K562 (cell line): ENCODE measurements around the gene GPN1. TPM values are rescaled to one million over a fixed set of nuclear protein-coding genes. Genes with fewer than 3 reads are reported as not detected.

Experiments
- ATAC-seq: fragments of 200-7000 bp; cut with Tn5 transposase; 3 replicates; pipeline ENCODE4 v1.9.1; 2020; ENCODE audit warnings: moderate library complexity
- BruUV-seq: library from RNA; stranded (reverse); fragments of 400-500 nt; replicated peaks from 2 replicates; lab custom pipeline; 2021; lab: Mats Ljungman, UMichigan
- CTCF ChIA-PET: fragments of 300-600 bp; formaldehyde crosslinking; extraction: SDS; loops from one replicate; lab custom pipeline; 2021; ENCODE audit warnings: low intra/inter-chr PET ratio; lab: Yijun Ruan, JAX
- POLR2A ChIA-PET: fragments of 300-600, 350-650 bp; sonication (Branson Sonifier 250); formaldehyde crosslinking; extraction: SDS; loops from one replicate; lab custom pipeline; 2021; ENCODE audit warnings: antibody characterized with exemption, inconsistent platforms; lab: Yijun Ruan, JAX
- DNase-seq, 4 experiments: peaks; one replicate each; pipeline versions ENCODE4 v3.0.0 to v3.0.0-alpha.2; 2011 to 2018; ENCODE audit warnings: low spot score in 3 of 4, mixed read lengths in 3 of 4; ENCODE audit errors: extremely low read depth in 1 of 4
- FAIRE-seq: peaks from 2 replicates; lab custom pipeline; 2011; peaks lifted over from hg19 to GRCh38; lab: Jason Lieb, UNC
- H2AFZ ChIP-seq: 2 replicates; pipeline ENCODE4 v1.6.0; 2011; ENCODE audit warnings: low read depth, low read length, control low read depth, inconsistent platforms
- H3K27ac ChIP-seq: fragments of 200-600 bp; 3 replicates; pipeline ENCODE4 v1.8.0; 2011; ENCODE audit warnings: low read depth, mild to moderate bottlenecking, control low read depth, inconsistent platforms, low read length, moderate library complexity, mixed read lengths; ENCODE audit errors: extremely low read depth
- H3K27me3 ChIP-seq, 2 experiments: fragments of 300-600 bp in 1 of 2; 2 replicates in 1 of 2; 3 replicates in 1 of 2; pipeline versions ENCODE4 v1.6.0 to v1.8.0; 2011; ENCODE audit warnings: inconsistent platforms in 2 of 2, low read length in 2 of 2, mild to moderate bottlenecking in 1 of 2, mixed read lengths in 1 of 2, moderate library complexity in 1 of 2; ENCODE audit not compliant: control insufficient read depth in 2 of 2, insufficient read depth in 2 of 2
- H3K36me3 ChIP-seq: fragments of 300-600 bp; 3 replicates; pipeline ENCODE4 v1.8.0; 2011; ENCODE audit warnings: mild to moderate bottlenecking, low read length, inconsistent platforms; ENCODE audit not compliant: control insufficient read depth, insufficient read depth
- H3K4me1 ChIP-seq, 2 experiments: fragments of 200-600 bp in 1 of 2; replicated peaks in 1 of 2; 2 replicates in 1 of 2; 3 replicates in 1 of 2; pipeline versions ENCODE4 v1.5.1 to v1.8.0; 2011; ENCODE audit warnings: inconsistent platforms in 2 of 2, low read length in 2 of 2, mild to moderate bottlenecking in 1 of 2, mixed read lengths in 1 of 2, moderate library complexity in 1 of 2; ENCODE audit not compliant: control insufficient read depth in 2 of 2, insufficient read depth in 2 of 2
- H3K4me2 ChIP-seq: 2 replicates; pipeline ENCODE4 v1.6.1; 2011; ENCODE audit warnings: low read length, control low read depth, inconsistent platforms, mixed read lengths; ENCODE audit not compliant: insufficient read depth
- H3K4me3 ChIP-seq: fragments of 200-600 bp; sonication (generic), shearing (Covaris generic); 2 replicates; pipeline ENCODE4 v1.5.1; 2016; ENCODE audit warnings: control low read depth, inconsistent platforms
- H3K79me2 ChIP-seq: fragments of 200-600 bp; 3 replicates; pipeline ENCODE4 v1.8.0; 2011; ENCODE audit warnings: low read length, inconsistent platforms; ENCODE audit not compliant: control insufficient read depth, insufficient read depth
- H3K9ac ChIP-seq, 2 experiments: 2 replicates each; pipeline versions ENCODE4 v1.6.0 to v1.6.1; 2011; ENCODE audit warnings: low read depth in 2 of 2, low read length in 2 of 2, control low read depth in 1 of 2, inconsistent platforms in 1 of 2, mild to moderate bottlenecking in 1 of 2, mixed read lengths in 1 of 2; ENCODE audit not compliant: insufficient read depth in 1 of 2
- H3K9me1 ChIP-seq: one replicate; pipeline ENCODE4 v1.6.0; 2011; ENCODE audit warnings: inconsistent platforms, mild to moderate bottlenecking, low read length, moderate library complexity; ENCODE audit not compliant: control insufficient read depth, insufficient read depth
- H3K9me3 ChIP-seq: replicated peaks from 2 replicates; pipeline ENCODE4 v1.5.1; 2011; ENCODE audit warnings: low read depth, low read length, inconsistent platforms; ENCODE audit not compliant: control insufficient read depth, insufficient read depth
- H4K20me1 ChIP-seq: replicated peaks from 2 replicates; pipeline ENCODE4 v1.6.1; 2011; ENCODE audit warnings: low read length, inconsistent platforms, mixed read lengths; ENCODE audit not compliant: control insufficient read depth, insufficient read depth
- ARID1B ChIP-seq: fragments of 450-650 bp; IDR thresholded peaks from 2 replicates; pipeline ENCODE4 v1.6.1; 2016; ENCODE audit warnings: antibody characterized with exemption, mild to moderate bottlenecking, inconsistent platforms
- BHLHE40 ChIP-seq: IDR thresholded peaks from 2 replicates; pipeline ENCODE4 v1.6.1; 2011; ENCODE audit warnings: low read length, improper control_type of control experiment
- CBX8 ChIP-seq: fragments of 200-600 bp; sonication (generic); IDR thresholded peaks from 2 replicates; pipeline ENCODE4 v1.6.1; 2012; ENCODE audit warnings: borderline replicate concordance, mixed run types, low read depth, mild to moderate bottlenecking, moderate library complexity, mixed read lengths, low read length, control low read depth, inconsistent platforms; ENCODE audit not compliant: poor library complexity, severe bottlenecking; ENCODE audit errors: extremely low read depth
- DPF2 ChIP-seq: fragments of 450-650 bp; IDR thresholded peaks from 2 replicates; pipeline ENCODE4 v1.6.1; 2016
- NFYB ChIP-seq: IDR thresholded peaks from 2 replicates; pipeline ENCODE4 v1.6.1; 2011; ENCODE audit warnings: mild to moderate bottlenecking, moderate library complexity; ENCODE audit not compliant: insufficient read length; ENCODE audit errors: extremely low read depth
- NR2F6 ChIP-seq: fragments of 450-650 bp; formaldehyde crosslinking; IDR thresholded peaks from 2 replicates; pipeline ENCODE4 v1.4.0; 2020; ENCODE audit warnings: mild to moderate bottlenecking
- PTRF ChIP-seq: fragments of 450-650 bp; IDR thresholded peaks from 2 replicates; pipeline ENCODE4 v1.6.1; 2016; ENCODE audit warnings: mild to moderate bottlenecking, missing genetic modification characterization, missing compliant biosample characterization
- SIN3A ChIP-seq, 2 experiments: fragments of 150-350 bp in 1 of 2; IDR thresholded peaks; 2 replicates each; pipeline ENCODE4 v1.6.1; 2011 to 2016; ENCODE audit warnings: borderline replicate concordance in 2 of 2, low read depth in 2 of 2, low read length in 2 of 2, mild to moderate bottlenecking in 2 of 2, moderate library complexity in 2 of 2; ENCODE audit not compliant: control insufficient read depth in 1 of 2
- ZNF316 ChIP-seq: fragments of 450-650 bp; IDR thresholded peaks from 2 replicates; pipeline ENCODE4 v1.6.1; 2016
- ZNF324 ChIP-seq: fragments of 250-450 bp; sonication (Bioruptor Pico); IDR thresholded peaks from 2 replicates; pipeline ENCODE4 v1.4.0; 2020; ENCODE audit warnings: mild to moderate bottlenecking
- WGBS: fragments of 100-300 bp; shearing (Covaris generic); methylation state at CpG from one replicate; pipeline ENCODE4 v1.1.6; 2016; ENCODE audit warnings: low coverage, mixed read lengths; ENCODE audit not compliant: insufficient coverage; ENCODE audit errors: missing lambda C conversion rate; 5-methylcytosine and 5-hydroxymethylcytosine counted together
- in situ Hi-C: fragments of 300-500 bp; cut with MboI; formaldehyde crosslinking; loops from 4 replicates; pipeline ENCODE4 v1.15.0; 2018; ENCODE audit warnings: inconsistent platforms, mixed read lengths
- intact Hi-C: fragments of 100-400 bp; cut with micrococcal nuclease; formaldehyde crosslinking; loops from 2 replicates; pipeline ENCODE4 v1.14.2; 2022
- polyA plus RNA-seq, 8 experiments: library from polyadenylated mRNA; depleted of rRNA in 4 of 8; stranded (reverse) in 5 of 8; unstranded in 3 of 8; fragments of >200 nt; fragmentation: Nextera tagmentation in 2 of 8; fragmentation: Illumina TruSeq in 1 of 8; extraction: Ambion mirVana in 2 of 8; extraction: Trizol in 1 of 8; gene quantifications; 2 replicates each; pipeline versions ENCODE4 v1.2.1 to v1.2.3, GENCODE V29; 2011 to 2014; ENCODE audit warnings: inconsistent platforms in 1 of 8, missing spikeins in 1 of 8
- total RNA-seq, 7 experiments: library from RNA; depleted of rRNA in 6 of 7; stranded (reverse); fragments of >200 nt in 6 of 7; fragmentation: Illumina TruSeq in 2 of 7; extraction: Trizol in 2 of 7; gene quantifications; 2 replicates each; pipeline versions ENCODE4 v1.2.1 to v1.2.3, GENCODE V29; 2011 to 2021; ENCODE audit warnings: low replicate concordance in 1 of 7
- TF ChIP-seq, protein P1 (sequence below): sonication (generic); formaldehyde crosslinking; IDR thresholded peaks from 2 replicates; pipeline ENCODE4 v1.8.1; 2023; ENCODE audit warnings: mild to moderate bottlenecking, missing genetic modification reagents
- TF ChIP-seq, protein P2 (sequence below), 2 experiments: IDR thresholded peaks; 2 replicates each; pipeline ENCODE4 v1.6.1; 2011; ENCODE audit warnings: borderline replicate concordance in 1 of 2, control low read depth in 1 of 2, low read depth in 1 of 2, low read length in 1 of 2, mild to moderate bottlenecking in 1 of 2, mixed read lengths in 1 of 2, moderate library complexity in 1 of 2; ENCODE audit not compliant: insufficient read depth in 1 of 2, insufficient read length in 1 of 2, poor library complexity in 1 of 2, severe bottlenecking in 1 of 2; ENCODE audit errors: extremely low read depth in 1 of 2
- TF ChIP-seq, protein P3 (sequence below): fragments of 250-450 bp; sonication (Bioruptor Pico); IDR thresholded peaks from 2 replicates; pipeline ENCODE4 v1.4.0; 2020; ENCODE audit warnings: mild to moderate bottlenecking, moderate library complexity
- TF ChIP-seq, protein P4 (sequence below): fragments of 250-450 bp; sonication (Bioruptor Pico); IDR thresholded peaks from 2 replicates; pipeline ENCODE4 v1.8.0; 2021; ENCODE audit warnings: borderline replicate concordance, mild to moderate bottlenecking, moderate library complexity; ENCODE audit not compliant: poor library complexity, severe bottlenecking

GPN1 gene
- total and polyA plus RNA-seq, 9 of the 15 experiments (the other 6 are each of a cell fraction or from before 2014, with no cell fraction given): 23.4 to 171 (median 48.2) TPM

DNA sequence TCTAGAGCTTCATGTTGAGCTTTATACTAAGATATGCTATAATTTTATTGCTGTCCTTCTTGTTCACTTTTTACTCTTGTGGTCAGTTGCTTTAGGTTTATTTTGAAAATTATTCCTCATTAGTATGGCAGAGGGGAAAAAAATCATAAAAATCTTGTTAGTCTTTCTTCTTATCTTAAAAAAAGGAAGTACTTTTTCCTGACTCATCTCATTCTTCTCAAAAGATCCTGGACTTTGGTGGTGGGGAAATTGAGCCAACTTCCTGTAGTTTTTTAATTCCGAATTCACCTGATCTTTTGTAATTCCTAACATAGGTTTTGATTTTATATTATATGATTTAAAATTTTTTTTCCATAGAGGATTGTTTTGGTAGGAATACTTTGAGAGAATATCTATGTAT, 38.6 kb downstream of the GPN1 start:
- no peaks in the 10 kb centered on the region for H4K20me1 ChIP-seq
- H3K4me1 ChIP-seq: peaks cover 10 to 15% of the 10 kb centered on the region in 2 experiments; a peak in 4 of 5 replicates
- POLR2A ChIA-PET: no interaction called here
- H3K9me1 ChIP-seq: no peaks in the 10 kb centered on the region
- H3K27me3 ChIP-seq: no peaks in the 10 kb centered on the region
- FAIRE-seq (no peak), ATAC-seq (no peak), DNase-seq (peak in 1 of 4 experiments; percentile 15)
- H3K4me2 ChIP-seq: no peak overlapping the region
- H3K36me3 ChIP-seq: peaks cover 38% of the 10 kb centered on the region
- 31% methylated on average over 1 of the region's 1 CpG for WGBS
- no peak overlapping the region for H2AFZ ChIP-seq
- intact Hi-C loops (no loop called here), in situ Hi-C loops (no loop called here)
- H3K79me2 ChIP-seq: peaks cover 40% of the 10 kb centered on the region
- CTCF ChIA-PET: no interaction called here
- H3K27ac ChIP-seq: peak overlapping the region; percentile 25; the same call in 1 of the 3 replicates
- no peak overlapping the region for H3K9ac ChIP-seq
- BruUV-seq: no TSS peak
- no peaks in the 10 kb centered on the region for H3K9me3 ChIP-seq
- H3K4me3 ChIP-seq: no peak overlapping the region
- TF ChIP-seq NFYB (no peak), ZNF324 (CRISPR knock-in tag) (no peak), PTRF (no peak), BHLHE40 (no peak), NR2F6 (CRISPR knock-in tag) (no peak), ZNF316 (peak; percentile 74), SIN3A (IDR thresholded peaks at IDR 0.05; ENCODE audit: borderline replicate concordance in 2 of 2, control insufficient read depth in 1 of 2, low read depth in 2 of 2, low read length in 2 of 2) (no peak), ARID1B (no peak), CBX8 (no peak), DPF2 (peak; percentile 48; the same call in 1 of the 2 replicates)
- TF ChIP-seq, protein P1, sequence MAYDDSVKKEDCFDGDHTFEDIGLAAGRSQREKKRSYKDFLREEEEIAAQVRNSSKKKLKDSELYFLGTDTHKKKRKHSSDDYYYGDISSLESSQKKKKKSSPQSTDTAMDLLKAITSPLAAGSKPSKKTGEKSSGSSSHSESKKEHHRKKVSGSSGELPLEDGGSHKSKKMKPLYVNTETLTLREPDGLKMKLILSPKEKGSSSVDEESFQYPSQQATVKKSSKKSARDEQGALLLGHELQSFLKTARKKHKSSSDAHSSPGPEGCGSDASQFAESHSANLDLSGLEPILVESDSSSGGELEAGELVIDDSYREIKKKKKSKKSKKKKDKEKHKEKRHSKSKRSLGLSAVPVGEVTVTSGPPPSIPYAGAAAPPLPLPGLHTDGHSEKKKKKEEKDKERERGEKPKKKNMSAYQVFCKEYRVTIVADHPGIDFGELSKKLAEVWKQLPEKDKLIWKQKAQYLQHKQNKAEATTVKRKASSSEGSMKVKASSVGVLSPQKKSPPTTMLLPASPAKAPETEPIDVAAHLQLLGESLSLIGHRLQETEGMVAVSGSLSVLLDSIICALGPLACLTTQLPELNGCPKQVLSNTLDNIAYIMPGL (CRISPR knock-in tag): no peak
- TF ChIP-seq, protein P2, sequence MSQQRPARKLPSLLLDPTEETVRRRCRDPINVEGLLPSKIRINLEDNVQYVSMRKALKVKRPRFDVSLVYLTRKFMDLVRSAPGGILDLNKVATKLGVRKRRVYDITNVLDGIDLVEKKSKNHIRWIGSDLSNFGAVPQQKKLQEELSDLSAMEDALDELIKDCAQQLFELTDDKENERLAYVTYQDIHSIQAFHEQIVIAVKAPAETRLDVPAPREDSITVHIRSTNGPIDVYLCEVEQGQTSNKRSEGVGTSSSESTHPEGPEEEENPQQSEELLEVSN (IDR thresholded peaks at IDR 0.05; ENCODE audit: borderline replicate concordance in 1 of 2, extremely low read depth in 1 of 2, insufficient read depth in 1 of 2, insufficient read length in 1 of 2, low read depth in 1 of 2, low read length in 1 of 2, poor library complexity in 1 of 2, severe bottlenecking in 1 of 2): no peak
- TF ChIP-seq, protein P3, sequence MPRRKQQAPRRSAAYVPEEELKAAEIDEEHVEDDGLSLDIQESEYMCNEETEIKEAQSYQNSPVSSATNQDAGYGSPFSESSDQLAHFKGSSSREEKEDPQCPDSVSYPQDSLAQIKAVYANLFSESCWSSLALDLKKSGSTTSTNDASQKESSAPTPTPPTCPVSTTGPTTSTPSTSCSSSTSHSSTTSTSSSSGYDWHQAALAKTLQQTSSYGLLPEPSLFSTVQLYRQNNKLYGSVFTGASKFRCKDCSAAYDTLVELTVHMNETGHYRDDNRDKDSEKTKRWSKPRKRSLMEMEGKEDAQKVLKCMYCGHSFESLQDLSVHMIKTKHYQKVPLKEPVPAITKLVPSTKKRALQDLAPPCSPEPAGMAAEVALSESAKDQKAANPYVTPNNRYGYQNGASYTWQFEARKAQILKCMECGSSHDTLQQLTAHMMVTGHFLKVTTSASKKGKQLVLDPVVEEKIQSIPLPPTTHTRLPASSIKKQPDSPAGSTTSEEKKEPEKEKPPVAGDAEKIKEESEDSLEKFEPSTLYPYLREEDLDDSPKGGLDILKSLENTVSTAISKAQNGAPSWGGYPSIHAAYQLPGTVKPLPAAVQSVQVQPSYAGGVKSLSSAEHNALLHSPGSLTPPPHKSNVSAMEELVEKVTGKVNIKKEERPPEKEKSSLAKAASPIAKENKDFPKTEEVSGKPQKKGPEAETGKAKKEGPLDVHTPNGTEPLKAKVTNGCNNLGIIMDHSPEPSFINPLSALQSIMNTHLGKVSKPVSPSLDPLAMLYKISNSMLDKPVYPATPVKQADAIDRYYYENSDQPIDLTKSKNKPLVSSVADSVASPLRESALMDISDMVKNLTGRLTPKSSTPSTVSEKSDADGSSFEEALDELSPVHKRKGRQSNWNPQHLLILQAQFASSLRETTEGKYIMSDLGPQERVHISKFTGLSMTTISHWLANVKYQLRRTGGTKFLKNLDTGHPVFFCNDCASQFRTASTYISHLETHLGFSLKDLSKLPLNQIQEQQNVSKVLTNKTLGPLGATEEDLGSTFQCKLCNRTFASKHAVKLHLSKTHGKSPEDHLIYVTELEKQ (CRISPR knock-in tag): no peak
- TF ChIP-seq, protein P4, sequence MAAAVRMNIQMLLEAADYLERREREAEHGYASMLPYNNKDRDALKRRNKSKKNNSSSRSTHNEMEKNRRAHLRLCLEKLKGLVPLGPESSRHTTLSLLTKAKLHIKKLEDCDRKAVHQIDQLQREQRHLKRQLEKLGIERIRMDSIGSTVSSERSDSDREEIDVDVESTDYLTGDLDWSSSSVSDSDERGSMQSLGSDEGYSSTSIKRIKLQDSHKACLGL (CRISPR knock-in tag): no peak
